ENCODE measurements around the gene DPP10.
"Not testable (repeated sequence)": the region's sequence is repeated elsewhere in the genome, so short reads cannot be mapped to it uniquely, and the experiment has no call there.

Gene DPP10

GRCh38 chr2:114724454-114724853 is 282.0 kb downstream of the DPP10 start:
- no peak for DNase-seq (ENCODE audit: low read depth)

- no peak for DNase-seq (ENCODE audit: low read depth)
Measured at GRCh38 chr2:114727012-114727411, 284.6 kb downstream of the DPP10 start.

- no peak for DNase-seq (ENCODE audit: low read depth)
Measured at GRCh38 chr2:114728372-114728771, 285.9 kb downstream of the DPP10 start.

- DNase-seq (ENCODE audit: low read depth): no peak
Measured at GRCh38 chr2:114729026-114729425, 286.6 kb downstream of the DPP10 start.

- no peak for DNase-seq (ENCODE audit: low read depth)
Measured at GRCh38 chr2:114735126-114735525, 292.7 kb downstream of the DPP10 start.

GRCh38 chr2:114742245-114742644 is 299.8 kb downstream of the DPP10 start:
- no peak for DNase-seq (ENCODE audit: low read depth)

GRCh38 chr2:114745700-114746099 is 303.3 kb downstream of the DPP10 start:
- DNase-seq (ENCODE audit: low read depth): no peak

GRCh38 chr2:114748175-114748574 is 305.7 kb downstream of the DPP10 start:
- not testable (repeated sequence) for DNase-seq (ENCODE audit: low read depth)

GRCh38 chr2:114752425-114752824 is 310.0 kb downstream of the DPP10 start:
- no peak for DNase-seq (ENCODE audit: low read depth)

- DNase-seq (ENCODE audit: low read depth): no peak
Measured at GRCh38 chr2:114753145-114753544, 310.7 kb downstream of the DPP10 start.

GRCh38 chr2:114754907-114755563 is 312.6 kb downstream of the DPP10 start:
- no peak for DNase-seq (ENCODE audit: low read depth)

- DNase-seq (ENCODE audit: low read depth): no peak
Measured at GRCh38 chr2:114762376-114762775, 319.9 kb downstream of the DPP10 start.

- no peak for DNase-seq (ENCODE audit: low read depth)
Measured at GRCh38 chr2:114762986-114763385, 320.5 kb downstream of the DPP10 start.

- DNase-seq (ENCODE audit: low read depth): no peak
Measured at GRCh38 chr2:114769110-114769509, 326.7 kb downstream of the DPP10 start.

GRCh38 chr2:114769991-114770390 is 327.6 kb downstream of the DPP10 start:
- DNase-seq (ENCODE audit: low read depth): no peak

- no peak for DNase-seq (ENCODE audit: low read depth)
Measured at GRCh38 chr2:114784046-114784445, 341.6 kb downstream of the DPP10 start.

GRCh38 chr2:114784890-114785583 is 342.6 kb downstream of the DPP10 start:
- DNase-seq (ENCODE audit: low read depth): no peak

- DNase-seq (ENCODE audit: low read depth): no peak
Measured at GRCh38 chr2:114786901-114787300, 344.5 kb downstream of the DPP10 start.

- no peak for DNase-seq (ENCODE audit: low read depth)
Measured at GRCh38 chr2:114787486-114787885, 345.0 kb downstream of the DPP10 start.

- no peak for DNase-seq (ENCODE audit: low read depth)
Measured at GRCh38 chr2:114789989-114790388, 347.5 kb downstream of the DPP10 start.

GRCh38 chr2:114797540-114797939 is 355.1 kb downstream of the DPP10 start:
- DNase-seq (ENCODE audit: low read depth): no peak

GRCh38 chr2:114797942-114798341 is 355.5 kb downstream of the DPP10 start:
- DNase-seq (ENCODE audit: low read depth): no peak

GRCh38 chr2:114800371-114800770 is 357.9 kb downstream of the DPP10 start:
- DNase-seq (ENCODE audit: low read depth): no peak

GRCh38 chr2:114805195-114805594 is 362.8 kb downstream of the DPP10 start:
- DNase-seq (ENCODE audit: low read depth): no peak

Measured in stromal cell of bone marrow (primary cell).